ENCODE results near the gene AUH. TPM values are rescaled to one million over a fixed set of nuclear protein-coding genes. Genes with fewer than 3 reads are reported as not detected.

The AUH gene
- total and polyA plus RNA-seq, 9 of the 15 experiments (the other 6 are each of a cell fraction or from before 2014, with no cell fraction given): 3.4 to 29.0 (median 10.1) TPM

GRCh38 chr9:91211919-91212318 is 149.8 kb downstream of the AUH start:
- FAIRE-seq (no peak), DNase-seq (ENCODE audit: extremely low read depth in 1 of 4, low spot score in 3 of 4) (no peak), ATAC-seq (no peak)
- Histone ChIP-seq H3K4me3 (no peak overlapping the region), H4K20me1 (replicated peaks; ENCODE audit: control insufficient read depth, insufficient read depth, low read length) (no peaks in the 10 kb centered on the region), H3K4me1 (replicated peaks in 1 of 2; ENCODE audit: control insufficient read depth in 2 of 2, insufficient read depth in 2 of 2, low read length in 2 of 2) (peaks cover 0 to 7% of the 10 kb centered on the region in 2 experiments; a peak in 2 of 5 replicates), H3K27ac (ENCODE audit: extremely low read depth, low read depth, low read length) (no peak overlapping the region), H3K4me2 (ENCODE audit: insufficient read depth, low read length) (no peak overlapping the region), H3K9me1 (ENCODE audit: control insufficient read depth, insufficient read depth, low read length) (no peaks in the 10 kb centered on the region), H3K79me2 (ENCODE audit: control insufficient read depth, insufficient read depth, low read length) (no peaks in the 10 kb centered on the region), H3K9me3 (replicated peaks; ENCODE audit: control insufficient read depth, insufficient read depth, low read depth, low read length) (no peaks in the 10 kb centered on the region), H2AFZ (ENCODE audit: low read depth, low read length) (no peak overlapping the region), H3K36me3 (ENCODE audit: control insufficient read depth, insufficient read depth, low read length) (no peaks in the 10 kb centered on the region), H3K9ac (ENCODE audit: insufficient read depth in 1 of 2, low read depth in 2 of 2, low read length in 2 of 2) (no peak overlapping the region), H3K27me3 (ENCODE audit: control insufficient read depth in 2 of 2, insufficient read depth in 2 of 2, low read length in 2 of 2) (no peaks in the 10 kb centered on the region)
- intact Hi-C loops (cut with micrococcal nuclease): no loop called here
- in situ Hi-C loops (cut with MboI): no loop called here
- POLR2A ChIA-PET: no interaction called here
- BruUV-seq (replicated peaks): no TSS peak
- WGBS (ENCODE audit: insufficient coverage, low coverage, missing lambda C conversion rate): 52% methylated on average over 4 of the region's 5 CpGs
- no peak for TF ChIP-seq HNRNPL (IDR thresholded peaks at IDR 0.05; ENCODE audit: low read depth, low read length)
- TF ChIP-seq ZFP91 (CRISPR knock-in tag; IDR thresholded peaks at IDR 0.05): no peak
- no peak for TF ChIP-seq ELF1 (tag; IDR thresholded peaks at IDR 0.05)
- no peak for TF ChIP-seq LARP7 (IDR thresholded peaks at IDR 0.05)
- TF ChIP-seq ZNF511 (CRISPR knock-in tag; IDR thresholded peaks at IDR 0.05): no peak
- no peak for TF ChIP-seq KAT2B (IDR thresholded peaks at IDR 0.05; ENCODE audit: low read depth, low read length)
- no peak for TF ChIP-seq ZNF282 (CRISPR knock-in tag; IDR thresholded peaks at IDR 0.05)
- no peak for TF ChIP-seq HDAC1 (IDR thresholded peaks at IDR 0.05)
- no peak for TF ChIP-seq ZC3H4 (CRISPR knock-in tag; IDR thresholded peaks at IDR 0.05; ENCODE audit: borderline replicate concordance)
- TF ChIP-seq NFE2 (IDR thresholded peaks at IDR 0.05; ENCODE audit: low read depth): no peak
- no peak for TF ChIP-seq RB1 (IDR thresholded peaks at IDR 0.05; ENCODE audit: low read depth)
- CTCF ChIA-PET (ENCODE audit: low intra/inter-chr PET ratio): no interaction called here

All from K562 (cell line).